Measurements from ENCODE around the gene FAM3C. TPM values are rescaled to one million over a fixed set of nuclear protein-coding genes. Genes with fewer than 3 reads are reported as not detected.

FAM3C gene
- total RNA-seq, 3 donors from 2014 or later: 27.2 to 38.8 (median 36.6) TPM

DNA sequence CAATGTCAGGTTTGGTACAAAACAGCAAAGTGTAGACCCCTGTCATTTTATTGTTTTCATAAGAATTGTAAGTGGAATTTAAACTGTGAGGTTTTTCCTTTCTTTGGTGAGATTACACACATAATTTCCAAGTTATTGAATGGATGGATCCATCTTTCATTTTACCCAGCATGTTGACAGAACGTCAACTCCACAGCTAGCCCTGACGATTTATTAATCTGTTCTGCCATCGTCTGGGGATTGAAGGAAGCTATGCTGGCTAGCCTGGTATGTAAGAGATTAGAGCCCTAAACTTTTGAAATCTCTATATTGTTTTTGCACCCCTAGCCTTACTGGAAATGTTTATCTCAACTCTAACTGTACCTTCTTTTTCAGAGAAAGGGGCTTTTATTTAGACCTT lies 58.7 kb downstream of the FAM3C start:
- Histone ChIP-seq H3K4me1 (ENCODE audit: low read depth) (no peaks in the 10 kb centered on the region), H3K9me3 (no peaks in the 10 kb centered on the region), H3K36me3 (ENCODE audit: low read depth) (no peaks in the 10 kb centered on the region), H3K4me3 (no peak overlapping the region)
- ATAC-seq (peak; percentile 53), DNase-seq (no peak)
- TF ChIP-seq, protein P1, sequence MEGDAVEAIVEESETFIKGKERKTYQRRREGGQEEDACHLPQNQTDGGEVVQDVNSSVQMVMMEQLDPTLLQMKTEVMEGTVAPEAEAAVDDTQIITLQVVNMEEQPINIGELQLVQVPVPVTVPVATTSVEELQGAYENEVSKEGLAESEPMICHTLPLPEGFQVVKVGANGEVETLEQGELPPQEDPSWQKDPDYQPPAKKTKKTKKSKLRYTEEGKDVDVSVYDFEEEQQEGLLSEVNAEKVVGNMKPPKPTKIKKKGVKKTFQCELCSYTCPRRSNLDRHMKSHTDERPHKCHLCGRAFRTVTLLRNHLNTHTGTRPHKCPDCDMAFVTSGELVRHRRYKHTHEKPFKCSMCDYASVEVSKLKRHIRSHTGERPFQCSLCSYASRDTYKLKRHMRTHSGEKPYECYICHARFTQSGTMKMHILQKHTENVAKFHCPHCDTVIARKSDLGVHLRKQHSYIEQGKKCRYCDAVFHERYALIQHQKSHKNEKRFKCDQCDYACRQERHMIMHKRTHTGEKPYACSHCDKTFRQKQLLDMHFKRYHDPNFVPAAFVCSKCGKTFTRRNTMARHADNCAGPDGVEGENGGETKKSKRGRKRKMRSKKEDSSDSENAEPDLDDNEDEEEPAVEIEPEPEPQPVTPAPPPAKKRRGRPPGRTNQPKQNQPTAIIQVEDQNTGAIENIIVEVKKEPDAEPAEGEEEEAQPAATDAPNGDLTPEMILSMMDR (IDR thresholded peaks at IDR 0.05): no peak
- intact Hi-C loops (cut with DNase I, micrococcal nuclease): no loop called here

DNA sequence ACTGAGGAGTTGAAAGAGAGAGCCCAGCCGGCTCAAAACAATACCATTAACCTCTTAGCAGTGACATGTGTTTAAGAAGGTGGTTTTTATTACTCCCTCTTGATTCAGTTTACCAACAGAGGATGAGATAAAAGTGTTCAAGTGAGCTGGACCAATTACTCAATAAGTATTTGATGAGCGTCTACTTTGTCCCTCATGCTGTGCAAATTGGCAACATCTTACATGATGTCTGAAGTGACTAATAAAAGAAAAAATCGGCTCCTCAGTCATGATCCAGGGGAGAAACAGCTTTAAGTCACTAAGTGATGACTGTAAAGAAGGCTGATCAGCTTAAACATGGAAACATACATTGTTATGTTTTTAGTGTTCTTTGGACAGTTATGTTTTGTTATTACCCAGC lies 59.5 kb downstream of the FAM3C start:
- TF ChIP-seq, protein P1 (IDR thresholded peaks at IDR 0.05): no peak
- ATAC-seq (no peak), DNase-seq (no peak)
- Histone ChIP-seq H3K4me3 (no peak overlapping the region), H3K36me3 (ENCODE audit: low read depth) (no peaks in the 10 kb centered on the region), H3K4me1 (ENCODE audit: low read depth) (no peaks in the 10 kb centered on the region), H3K9me3 (no peaks in the 10 kb centered on the region)
- intact Hi-C loops (cut with DNase I, micrococcal nuclease): no loop called here

DNA sequence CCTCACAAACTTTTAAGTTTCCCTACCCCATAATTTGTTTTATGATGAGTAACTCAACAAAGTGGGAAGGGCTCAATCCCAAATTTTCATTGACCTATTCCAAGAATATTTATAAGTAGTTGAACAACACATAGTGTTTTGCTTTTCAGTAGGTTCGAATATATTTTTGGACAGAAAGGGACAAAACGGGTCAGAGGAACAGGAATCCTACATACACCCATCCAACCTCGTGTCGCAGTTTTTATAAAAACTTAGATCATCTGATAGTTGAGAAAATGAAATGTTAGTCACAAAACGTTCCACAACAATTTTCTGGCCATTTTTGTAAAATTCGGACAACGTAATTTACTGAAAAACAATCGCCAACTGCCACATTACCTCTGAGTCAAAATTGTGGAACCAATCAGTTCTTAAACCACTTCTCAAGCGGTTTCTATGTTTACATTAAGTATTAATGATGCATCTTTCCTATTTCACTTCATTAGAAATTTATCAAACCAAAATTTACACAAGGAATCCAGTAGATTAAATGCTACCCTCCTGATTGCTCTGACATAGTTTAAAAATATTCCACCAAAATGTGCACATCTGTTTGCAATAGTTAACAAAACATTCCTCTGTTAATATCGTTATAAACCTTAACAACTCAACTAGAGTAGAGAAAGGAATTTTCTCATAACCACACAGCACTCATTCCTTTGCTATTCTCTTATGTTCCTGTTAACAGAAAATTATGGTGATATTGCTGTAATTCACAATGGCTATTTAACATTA lies 61.0 kb downstream of the FAM3C start:
- TF ChIP-seq, protein P1 (IDR thresholded peaks at IDR 0.05): no peak
- intact Hi-C loops (cut with DNase I, micrococcal nuclease): no loop called here

DNA sequence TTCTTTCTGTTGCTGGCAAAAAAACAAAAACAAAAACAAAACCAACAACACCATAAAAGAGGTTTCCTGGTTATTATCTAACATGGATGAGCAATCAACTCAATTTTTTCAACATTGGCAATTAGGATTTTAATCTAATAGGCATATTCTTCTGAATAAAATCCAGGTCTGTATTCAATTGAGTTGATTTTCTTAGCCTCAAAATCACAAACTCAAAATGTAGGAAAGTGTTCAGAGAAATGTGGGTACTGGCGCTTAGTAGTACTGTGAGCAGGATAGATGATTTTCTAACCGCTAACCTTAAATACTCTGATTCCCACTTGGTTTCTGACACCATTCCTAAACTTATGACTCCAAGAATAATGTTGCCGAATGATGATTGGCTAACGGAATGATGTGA lies 61.7 kb downstream of the FAM3C start:
- intact Hi-C loops (cut with DNase I, micrococcal nuclease): no loop called here
- no peaks in the 10 kb centered on the region for H3K9me3 ChIP-seq
- H3K4me3 ChIP-seq: no peak overlapping the region
- DNase-seq: no peak
- TF ChIP-seq, protein P1 (IDR thresholded peaks at IDR 0.05): no peak
- ATAC-seq: no peak
- H3K4me1 ChIP-seq (ENCODE audit: low read depth): peaks cover 8% of the 10 kb centered on the region
- H3K36me3 ChIP-seq (ENCODE audit: low read depth): no peaks in the 10 kb centered on the region

More for the DNA sequence above, 61.0 kb downstream of the FAM3C start:
- Histone ChIP-seq H3K4me3 (no peak overlapping the region), H3K4me1 (ENCODE audit: low read depth) (peaks cover under 1% of the 10 kb centered on the region), H3K36me3 (ENCODE audit: low read depth) (no peaks in the 10 kb centered on the region), H3K9me3 (no peaks in the 10 kb centered on the region)
- DNase-seq (no peak), ATAC-seq (no peak)

DNA sequence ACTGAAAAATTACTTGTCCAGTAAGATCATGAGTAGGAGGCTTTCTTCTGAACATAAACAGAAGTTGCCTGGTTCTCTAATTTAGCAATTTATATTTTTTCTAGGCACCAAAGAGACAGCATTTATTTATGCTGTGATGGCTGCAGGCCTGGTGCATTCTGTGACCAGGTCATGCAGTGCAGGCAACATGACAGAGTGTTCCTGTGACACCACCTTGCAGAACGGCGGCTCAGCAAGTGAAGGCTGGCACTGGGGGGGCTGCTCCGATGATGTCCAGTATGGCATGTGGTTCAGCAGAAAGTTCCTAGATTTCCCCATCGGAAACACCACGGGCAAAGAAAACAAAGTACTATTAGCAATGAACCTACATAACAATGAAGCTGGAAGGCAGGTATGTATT lies 64.5 kb downstream of the FAM3C start:
- DNase-seq (no peak), ATAC-seq (no peak)
- intact Hi-C loops (cut with DNase I, micrococcal nuclease): no loop called here
- Histone ChIP-seq H3K4me1 (ENCODE audit: low read depth) (peaks cover 12% of the 10 kb centered on the region), H3K4me3 (no peak overlapping the region), H3K9me3 (no peaks in the 10 kb centered on the region), H3K36me3 (ENCODE audit: low read depth) (no peaks in the 10 kb centered on the region)
- TF ChIP-seq, protein P1 (IDR thresholded peaks at IDR 0.05): no peak
